Naive thymus-derived CD4-positive, alpha-beta T cell (primary cell): ENCODE measurements around the gene DOCK4. TPM values are rescaled to one million over a fixed set of nuclear protein-coding genes. Genes with fewer than 3 reads are reported as not detected.

ENCODE experiments used
- ATAC-seq: fragments of 150-1000 bp; cut with Tn5 transposase; 2 replicates; pipeline ENCODE4 v1.10.0; 2021; ENCODE audit warnings: mild to moderate bottlenecking, moderate library complexity
- CTCF ChIA-PET: fragments of 350-600 bp; sonication (Branson Sonifier 250); formaldehyde crosslinking; loops from one replicate; lab custom pipeline; 2021; ENCODE audit warnings: antibody characterized with exemption; lab: Charles Lee
- POLR2A ChIA-PET: fragments of 350-600 bp; sonication (Branson Sonifier 250); formaldehyde crosslinking; loops from one replicate; lab custom pipeline; 2021; ENCODE audit warnings: antibody characterized with exemption, inconsistent platforms; lab: Charles Lee
- DNase-seq, 9 donors: peaks; one replicate each; pipeline versions ENCODE4 v3.0.0 to v3.0.0-alpha.2; 2020 to 2022; ENCODE audit warnings: mixed read lengths in 1 of 9
- H3K27ac ChIP-seq: one replicate; pipeline ENCODE4 v1.7.0; 2013; ENCODE audit warnings: mild to moderate bottlenecking, low read depth, low read length, moderate library complexity
- H3K27me3 ChIP-seq, 2 donors: one replicate each; pipeline ENCODE4 v1.7.0; 2013; ENCODE audit warnings: low read length in 2 of 2, mild to moderate bottlenecking in 2 of 2, moderate library complexity in 2 of 2; ENCODE audit not compliant: control insufficient read depth in 2 of 2, insufficient read depth in 2 of 2
- H3K36me3 ChIP-seq, 3 experiments: 1 replicate in 2 of 3; 2 replicates in 1 of 3; pipeline ENCODE4 v1.7.0; 2013; ENCODE audit warnings: low read length in 3 of 3, mild to moderate bottlenecking in 3 of 3, moderate library complexity in 1 of 3; ENCODE audit not compliant: insufficient read depth in 3 of 3, control insufficient read depth in 2 of 3
- H3K4me1 ChIP-seq, 2 donors: one replicate each; pipeline ENCODE4 v1.7.0; 2013; ENCODE audit warnings: low read length in 2 of 2, mild to moderate bottlenecking in 2 of 2, moderate library complexity in 1 of 2; ENCODE audit not compliant: control insufficient read depth in 2 of 2, insufficient read depth in 2 of 2
- H3K4me3 ChIP-seq: 2 replicates; pipeline ENCODE4 v1.7.0; 2013; ENCODE audit warnings: mild to moderate bottlenecking, low read length
- H3K9me3 ChIP-seq, 3 experiments: 1 replicate in 2 of 3; 2 replicates in 1 of 3; pipeline ENCODE4 v1.7.0; 2013; ENCODE audit warnings: low read length in 3 of 3; ENCODE audit not compliant: control insufficient read depth in 2 of 3
- H3K27ac Mint-ChIP-seq, 9 donors: one replicate each; pipeline ENCODE4 v1.8.0; 2020 to 2022; ENCODE audit warnings: mixed read lengths in 9 of 9, mild to moderate bottlenecking in 8 of 9, moderate library complexity in 5 of 9, inconsistent platforms in 2 of 9
- H3K27me3 Mint-ChIP-seq, 5 donors: one replicate each; pipeline ENCODE4 v1.8.0; 2021 to 2022; ENCODE audit warnings: mixed read lengths in 5 of 5, mild to moderate bottlenecking in 1 of 5
- H3K36me3 Mint-ChIP-seq, 5 donors: one replicate each; pipeline ENCODE4 v1.8.0; 2020 to 2022; ENCODE audit warnings: mixed read lengths in 5 of 5, mild to moderate bottlenecking in 3 of 5, inconsistent platforms in 1 of 5
- H3K4me1 Mint-ChIP-seq, 7 donors: one replicate each; pipeline ENCODE4 v1.8.0; 2020 to 2022; ENCODE audit warnings: mixed read lengths in 7 of 7, mild to moderate bottlenecking in 3 of 7, inconsistent platforms in 1 of 7
- H3K4me3 Mint-ChIP-seq, 10 donors: one replicate each; pipeline ENCODE4 v1.8.0; 2020 to 2022; ENCODE audit warnings: mild to moderate bottlenecking in 10 of 10, mixed read lengths in 10 of 10, moderate library complexity in 6 of 10, inconsistent platforms in 2 of 10
- H3K9me3 Mint-ChIP-seq, 11 donors: one replicate each; pipeline ENCODE4 v1.8.0; 2020 to 2022; ENCODE audit warnings: mixed read lengths in 11 of 11, mild to moderate bottlenecking in 4 of 11, inconsistent platforms in 1 of 11, moderate library complexity in 1 of 11
- intact Hi-C, 2 donors: fragments of 100-400 bp; cut with micrococcal nuclease; formaldehyde crosslinking; loops; one replicate each; pipeline ENCODE4 v1.15.1; 2023
- polyA plus RNA-seq, 2 donors: library from polyadenylated mRNA; unstranded; fragments of 300-500 nt; fragmentation: Illumina TruSeq; gene quantifications; one replicate each; pipeline ENCODE4 v1.2.3, GENCODE V29; 2021
- total RNA-seq, 6 experiments: library from RNA in 5 of 6; stranded (reverse) in 5 of 6; gene quantifications; 1 replicate in 5 of 6; 2 replicates in 1 of 6; pipeline ENCODE4 v1.2.3 and lab custom pipeline; 2021 to 2026

The DOCK4 gene
- total and polyA plus RNA-seq, 7 experiments from 2014 or later: 0.16 to 3.1 (median 2.2) TPM; not detected in 1

DNA sequence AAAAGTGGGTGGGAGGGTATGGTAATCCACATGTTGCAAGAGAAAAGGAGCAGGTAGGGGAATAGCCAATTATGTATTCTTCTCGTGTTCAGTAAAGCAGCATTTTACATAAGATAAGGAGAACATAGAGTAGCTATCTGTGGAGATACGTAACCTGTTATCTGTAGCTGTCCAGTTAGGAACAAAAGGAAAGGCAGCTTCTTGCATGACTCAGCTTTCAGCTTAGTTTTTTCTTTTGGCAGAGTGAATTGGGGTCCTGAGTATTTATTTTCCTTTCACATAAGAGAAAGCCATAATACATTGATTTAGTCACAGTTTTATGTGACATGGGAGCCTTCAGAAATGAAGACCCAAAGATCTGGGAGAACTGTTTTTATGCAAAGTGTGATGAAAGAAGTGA, 527.2 kb downstream of the DOCK4 start:
- ATAC-seq: no peak
- DNase-seq: no peak
- Histone ChIP-seq H3K4me3 (no peak overlapping the region), H3K4me1 (no peaks in the 10 kb centered on the region), H3K9me3 (no peaks in the 10 kb centered on the region), H3K27me3 (peaks cover 0 to 4% of the 10 kb centered on the region in 2 donors), H3K36me3 (no peaks in the 10 kb centered on the region), H3K27ac (no peak overlapping the region)
- POLR2A ChIA-PET: no interaction called here
- intact Hi-C loops: no loop called here
- CTCF ChIA-PET: no interaction called here
- H3K27me3 Mint-ChIP-seq: peaks cover 0 to 5% (median 0%) of the 10 kb centered on the region in 5 donors
- no peaks in the 10 kb centered on the region for H3K9me3 Mint-ChIP-seq
- H3K4me3 Mint-ChIP-seq: no peak overlapping the region
- no peaks in the 10 kb centered on the region for H3K4me1 Mint-ChIP-seq
- H3K27ac Mint-ChIP-seq: no peak overlapping the region
- H3K36me3 Mint-ChIP-seq: no peaks in the 10 kb centered on the region

DNA sequence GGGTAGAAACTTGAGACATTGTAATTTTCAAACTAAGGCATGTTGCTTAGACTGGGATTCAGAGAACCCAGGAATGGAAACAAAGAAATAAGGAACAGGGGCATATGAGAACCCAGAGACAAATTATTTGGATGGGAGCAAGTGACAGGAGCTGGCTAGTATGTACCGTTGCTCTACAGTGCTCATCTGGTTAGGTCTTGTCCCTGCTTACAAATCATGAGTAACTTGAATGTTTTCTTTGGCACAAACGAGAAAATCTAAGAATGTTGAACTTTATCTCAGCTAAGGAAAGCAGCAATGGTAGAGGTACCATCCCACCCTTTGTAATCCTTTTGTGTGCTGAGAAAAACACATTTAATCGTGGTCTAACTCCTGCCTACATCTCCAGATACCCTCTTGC, 527.9 kb downstream of the DOCK4 start:
- H3K27ac ChIP-seq: no peak overlapping the region
- no peaks in the 10 kb centered on the region for H3K36me3 ChIP-seq
- H3K4me1 ChIP-seq: no peaks in the 10 kb centered on the region
- Mint-ChIP-seq H3K27ac (no peak overlapping the region), H3K27me3 (peaks cover 4 to 6% (median 5%) of the 10 kb centered on the region in 5 donors), H3K4me1 (no peaks in the 10 kb centered on the region), H3K36me3 (no peaks in the 10 kb centered on the region), H3K9me3 (no peaks in the 10 kb centered on the region), H3K4me3 (no peak overlapping the region)
- DNase-seq (no peak), ATAC-seq (no peak)
- intact Hi-C loops: no loop called here
- no peak overlapping the region for H3K4me3 ChIP-seq
- no peaks in the 10 kb centered on the region for H3K9me3 ChIP-seq
- ChIA-PET CTCF (no interaction called here), POLR2A (no interaction called here)
- H3K27me3 ChIP-seq: peaks cover 0 to 4% of the 10 kb centered on the region in 2 donors

DNA sequence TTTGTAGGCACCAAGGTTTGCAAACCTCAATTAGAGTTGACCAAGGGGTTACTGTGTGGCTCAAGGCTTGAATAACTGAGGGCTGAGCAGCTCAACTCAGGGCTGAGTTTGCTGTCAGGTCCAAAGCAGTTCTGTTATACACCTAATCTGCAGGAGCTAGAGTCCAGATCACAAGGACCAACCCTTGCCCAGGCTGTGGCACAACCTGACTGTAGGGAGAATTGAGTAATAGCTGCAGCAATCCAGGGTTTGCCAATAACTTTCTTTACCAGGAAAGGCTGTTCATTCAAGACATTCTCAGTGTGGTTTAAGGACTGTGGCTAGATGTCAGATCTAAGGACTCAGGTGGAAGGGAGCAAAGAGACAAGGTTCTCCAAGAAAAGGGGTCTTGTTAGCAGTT, 528.4 kb downstream of the DOCK4 start:
- intact Hi-C loops: no loop called here
- no peak for DNase-seq
- CTCF ChIA-PET: no interaction called here

DNA sequence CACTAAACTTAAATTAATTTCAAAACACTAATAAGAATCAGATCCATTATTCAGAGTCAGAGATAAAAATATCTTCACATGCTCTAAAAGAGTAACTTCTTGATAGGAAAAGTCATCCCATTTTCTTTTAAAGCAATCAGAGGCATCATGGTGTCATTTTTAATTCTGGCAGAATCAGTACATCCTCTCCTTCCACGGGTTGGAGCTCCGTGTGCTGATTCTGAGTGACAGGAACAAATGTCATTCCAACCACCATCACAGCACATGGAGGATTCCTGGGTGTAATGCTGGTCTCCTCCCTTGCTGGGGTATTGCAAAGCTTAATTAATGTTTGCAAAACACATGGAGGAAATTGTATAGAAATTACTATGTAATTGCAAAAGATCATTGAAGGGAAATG, 529.4 kb downstream of the DOCK4 start:
- Mint-ChIP-seq H3K4me3 (no peak overlapping the region), H3K36me3 (no peaks in the 10 kb centered on the region), H3K27ac (no peak overlapping the region), H3K9me3 (no peaks in the 10 kb centered on the region), H3K27me3 (peaks cover 4 to 18% (median 6%) of the 10 kb centered on the region in 5 donors), H3K4me1 (no peaks in the 10 kb centered on the region)
- DNase-seq (no peak), ATAC-seq (no peak)
- intact Hi-C loops: no loop called here
- CTCF ChIA-PET: no interaction called here
- Histone ChIP-seq H3K27me3 (no peaks in the 10 kb centered on the region), H3K4me3 (no peak overlapping the region), H3K4me1 (no peaks in the 10 kb centered on the region), H3K9me3 (no peaks in the 10 kb centered on the region), H3K27ac (no peak overlapping the region), H3K36me3 (no peaks in the 10 kb centered on the region)
- POLR2A ChIA-PET: no interaction called here

More for the DNA sequence above, 528.4 kb downstream of the DOCK4 start:
- no peaks in the 10 kb centered on the region for H3K36me3 Mint-ChIP-seq
- no peak for ATAC-seq
- Histone ChIP-seq H3K36me3 (no peaks in the 10 kb centered on the region), H3K4me1 (no peaks in the 10 kb centered on the region), H3K9me3 (no peaks in the 10 kb centered on the region), H3K27ac (no peak overlapping the region), H3K4me3 (no peak overlapping the region), H3K27me3 (peaks cover 0 to 1% of the 10 kb centered on the region in 2 donors)
- no peak overlapping the region for H3K27ac Mint-ChIP-seq
- no peak overlapping the region for H3K4me3 Mint-ChIP-seq
- H3K4me1 Mint-ChIP-seq: no peaks in the 10 kb centered on the region
- no peaks in the 10 kb centered on the region for H3K9me3 Mint-ChIP-seq
- H3K27me3 Mint-ChIP-seq: peaks cover 4 to 9% (median 6%) of the 10 kb centered on the region in 5 donors
- POLR2A ChIA-PET: no interaction called here

Other genes starting within 250 kb of the DOCK4 start
- gene ZNF277, start 296 bp upstream of the DOCK4 start, total RNA-seq: 10 to 100 TPM; 19.5 to 38.8 (median 25.9) TPM
- 10 to 100 TPM; 25.0 to 28.0 TPM for gene ZNF277, start 296 bp upstream of the DOCK4 start, polyA plus RNA-seq
- 100 to 1,000 TPM in 2 of 5 experiments, 10 to 100 TPM in 3; 32.2 to 250 (median 63.2) TPM for gene IFRD1, start 244.1 kb upstream of the DOCK4 start, total RNA-seq
- gene IFRD1, start 244.1 kb upstream of the DOCK4 start, polyA plus RNA-seq: 10 to 100 TPM; 25.2 to 36.2 TPM